ENCODE measurements around the gene C2orf49.

- TF ChIP-seq CTCF (IDR thresholded peaks at IDR 0.05; ENCODE audit: low read length) (no peak), EZH2 (optimal IDR thresholded peaks at IDR 0.05; ENCODE audit: low read depth, low read length) (no peak)
Observed at GRCh38 chr2:105385731-105386540, 48.6 kb downstream of the C2orf49 start.

All from MM.1S (cell line).